K562 (cell line): ENCODE data around the gene TMEM121B. TPM values are rescaled to one million over a fixed set of nuclear protein-coding genes. Genes with fewer than 3 reads are reported as not detected.

Experiments used
- ATAC-seq: fragments of 200-7000 bp; cut with Tn5 transposase; 3 replicates; pipeline ENCODE4 v1.9.1; 2020; ENCODE audit warnings: moderate library complexity
- BruUV-seq: library from RNA; stranded (reverse); fragments of 400-500 nt; replicated peaks from 2 replicates; lab custom pipeline; 2021; lab: Mats Ljungman, UMichigan
- CTCF ChIA-PET: fragments of 300-600 bp; formaldehyde crosslinking; extraction: SDS; loops from one replicate; lab custom pipeline; 2021; ENCODE audit warnings: low intra/inter-chr PET ratio; lab: Yijun Ruan, JAX
- POLR2A ChIA-PET: fragments of 300-600, 350-650 bp; sonication (Branson Sonifier 250); formaldehyde crosslinking; extraction: SDS; loops from one replicate; lab custom pipeline; 2021; ENCODE audit warnings: antibody characterized with exemption, inconsistent platforms; lab: Yijun Ruan, JAX
- DNase-seq, 4 experiments: peaks; one replicate each; pipeline versions ENCODE4 v3.0.0 to v3.0.0-alpha.2; 2011 to 2018; ENCODE audit warnings: low spot score in 3 of 4, mixed read lengths in 3 of 4; ENCODE audit errors: extremely low read depth in 1 of 4
- FAIRE-seq: peaks from 2 replicates; lab custom pipeline; 2011; peaks lifted over from hg19 to GRCh38; lab: Jason Lieb, UNC
- H2AFZ ChIP-seq: 2 replicates; pipeline ENCODE4 v1.6.0; 2011; ENCODE audit warnings: low read depth, low read length, control low read depth, inconsistent platforms
- H3K27ac ChIP-seq: fragments of 200-600 bp; 3 replicates; pipeline ENCODE4 v1.8.0; 2011; ENCODE audit warnings: low read depth, mild to moderate bottlenecking, control low read depth, inconsistent platforms, low read length, moderate library complexity, mixed read lengths; ENCODE audit errors: extremely low read depth
- H3K27me3 ChIP-seq, 2 experiments: fragments of 300-600 bp in 1 of 2; 2 replicates in 1 of 2; 3 replicates in 1 of 2; pipeline versions ENCODE4 v1.6.0 to v1.8.0; 2011; ENCODE audit warnings: inconsistent platforms in 2 of 2, low read length in 2 of 2, mild to moderate bottlenecking in 1 of 2, mixed read lengths in 1 of 2, moderate library complexity in 1 of 2; ENCODE audit not compliant: control insufficient read depth in 2 of 2, insufficient read depth in 2 of 2
- H3K36me3 ChIP-seq: fragments of 300-600 bp; 3 replicates; pipeline ENCODE4 v1.8.0; 2011; ENCODE audit warnings: mild to moderate bottlenecking, low read length, inconsistent platforms; ENCODE audit not compliant: control insufficient read depth, insufficient read depth
- H3K4me1 ChIP-seq, 2 experiments: fragments of 200-600 bp in 1 of 2; replicated peaks in 1 of 2; 2 replicates in 1 of 2; 3 replicates in 1 of 2; pipeline versions ENCODE4 v1.5.1 to v1.8.0; 2011; ENCODE audit warnings: inconsistent platforms in 2 of 2, low read length in 2 of 2, mild to moderate bottlenecking in 1 of 2, mixed read lengths in 1 of 2, moderate library complexity in 1 of 2; ENCODE audit not compliant: control insufficient read depth in 2 of 2, insufficient read depth in 2 of 2
- H3K4me2 ChIP-seq: 2 replicates; pipeline ENCODE4 v1.6.1; 2011; ENCODE audit warnings: low read length, control low read depth, inconsistent platforms, mixed read lengths; ENCODE audit not compliant: insufficient read depth
- H3K4me3 ChIP-seq: fragments of 200-600 bp; sonication (generic), shearing (Covaris generic); 2 replicates; pipeline ENCODE4 v1.5.1; 2016; ENCODE audit warnings: control low read depth, inconsistent platforms
- H3K79me2 ChIP-seq: fragments of 200-600 bp; 3 replicates; pipeline ENCODE4 v1.8.0; 2011; ENCODE audit warnings: low read length, inconsistent platforms; ENCODE audit not compliant: control insufficient read depth, insufficient read depth
- H3K9ac ChIP-seq, 2 experiments: 2 replicates each; pipeline versions ENCODE4 v1.6.0 to v1.6.1; 2011; ENCODE audit warnings: low read depth in 2 of 2, low read length in 2 of 2, control low read depth in 1 of 2, inconsistent platforms in 1 of 2, mild to moderate bottlenecking in 1 of 2, mixed read lengths in 1 of 2; ENCODE audit not compliant: insufficient read depth in 1 of 2
- H3K9me1 ChIP-seq: one replicate; pipeline ENCODE4 v1.6.0; 2011; ENCODE audit warnings: inconsistent platforms, mild to moderate bottlenecking, low read length, moderate library complexity; ENCODE audit not compliant: control insufficient read depth, insufficient read depth
- H3K9me3 ChIP-seq: replicated peaks from 2 replicates; pipeline ENCODE4 v1.5.1; 2011; ENCODE audit warnings: low read depth, low read length, inconsistent platforms; ENCODE audit not compliant: control insufficient read depth, insufficient read depth
- H4K20me1 ChIP-seq: replicated peaks from 2 replicates; pipeline ENCODE4 v1.6.1; 2011; ENCODE audit warnings: low read length, inconsistent platforms, mixed read lengths; ENCODE audit not compliant: control insufficient read depth, insufficient read depth
- CREB3L1 ChIP-seq: fragments of 450-650 bp; IDR thresholded peaks from 2 replicates; pipeline ENCODE4 v1.6.1; 2014; ENCODE audit warnings: low read depth, mild to moderate bottlenecking, moderate library complexity, borderline replicate concordance
- KDM5B ChIP-seq: fragments of 200-600 bp; sonication (generic); IDR thresholded peaks from 2 replicates; pipeline ENCODE4 v1.6.1; 2012; ENCODE audit warnings: low read depth, mild to moderate bottlenecking, moderate library complexity, low read length, control low read depth, inconsistent platforms; ENCODE audit not compliant: insufficient replicate concordance
- RREB1 ChIP-seq: fragments of 250-450 bp; sonication (Bioruptor Pico); IDR thresholded peaks from 2 replicates; pipeline ENCODE4 v1.4.0; 2020
- TRIM24 ChIP-seq, 2 experiments: fragments of 450-650 bp; IDR thresholded peaks; 2 replicates each; pipeline ENCODE4 v1.6.1; 2016
- ZNF124 ChIP-seq: sonication (generic); formaldehyde crosslinking; IDR thresholded peaks from 2 replicates; pipeline ENCODE4 v1.8.1; 2022; ENCODE audit warnings: missing genetic modification reagents
- ZNF518B ChIP-seq: fragments of 250-450 bp; sonication (Bioruptor Pico); IDR thresholded peaks from 2 replicates; pipeline ENCODE4 v1.5.0; 2021; ENCODE audit warnings: mild to moderate bottlenecking, moderate library complexity
- WGBS: fragments of 100-300 bp; shearing (Covaris generic); methylation state at CpG from one replicate; pipeline ENCODE4 v1.1.6; 2016; ENCODE audit warnings: low coverage, mixed read lengths; ENCODE audit not compliant: insufficient coverage; ENCODE audit errors: missing lambda C conversion rate; 5-methylcytosine and 5-hydroxymethylcytosine counted together
- in situ Hi-C: fragments of 300-500 bp; cut with MboI; formaldehyde crosslinking; loops from 4 replicates; pipeline ENCODE4 v1.15.0; 2018; ENCODE audit warnings: inconsistent platforms, mixed read lengths
- intact Hi-C: fragments of 100-400 bp; cut with micrococcal nuclease; formaldehyde crosslinking; loops from 2 replicates; pipeline ENCODE4 v1.14.2; 2022
- polyA plus RNA-seq, 8 experiments: library from polyadenylated mRNA; depleted of rRNA in 4 of 8; stranded (reverse) in 5 of 8; unstranded in 3 of 8; fragments of >200 nt; fragmentation: Nextera tagmentation in 2 of 8; fragmentation: Illumina TruSeq in 1 of 8; extraction: Ambion mirVana in 2 of 8; extraction: Trizol in 1 of 8; gene quantifications; 2 replicates each; pipeline versions ENCODE4 v1.2.1 to v1.2.3, GENCODE V29; 2011 to 2014; ENCODE audit warnings: inconsistent platforms in 1 of 8, missing spikeins in 1 of 8
- total RNA-seq, 7 experiments: library from RNA; depleted of rRNA in 6 of 7; stranded (reverse); fragments of >200 nt in 6 of 7; fragmentation: Illumina TruSeq in 2 of 7; extraction: Trizol in 2 of 7; gene quantifications; 2 replicates each; pipeline versions ENCODE4 v1.2.1 to v1.2.3, GENCODE V29; 2011 to 2021; ENCODE audit warnings: low replicate concordance in 1 of 7

TMEM121B gene
- total and polyA plus RNA-seq, 9 of the 15 experiments (the other 6 are each of a cell fraction or from before 2014, with no cell fraction given), result 0.03 to 0.07 (median 0.03) TPM; not detected in 6

- ATAC-seq (no peak), FAIRE-seq (no peak), DNase-seq (no peak)
- H3K27ac ChIP-seq, result no peak overlapping the region
- H3K9me1 ChIP-seq, result no peaks in the 10 kb centered on the region
- H3K79me2 ChIP-seq, result no peaks in the 10 kb centered on the region
- H3K27me3 ChIP-seq, result no peaks in the 10 kb centered on the region
- intact Hi-C loops (no loop called here), in situ Hi-C loops (no loop called here)
- no peak overlapping the region for H2AFZ ChIP-seq
- no peak overlapping the region for H3K4me3 ChIP-seq
- POLR2A ChIA-PET, result interaction anchor here (1.1 kb wide), 1 partner anchor 12 kb away, joined by 4 read pairs; no protein-coding TSS in a partner anchor
- peaks cover 45% of the 10 kb centered on the region; the same call in 2 of the 3 replicates for H3K36me3 ChIP-seq
- no peaks in the 10 kb centered on the region; the same call in 1 of the 2 replicates for H4K20me1 ChIP-seq
- H3K4me1 ChIP-seq, result peaks cover 5 to 12% of the 10 kb centered on the region in 2 experiments; a peak in 3 of 5 replicates
- CTCF ChIA-PET, result no interaction called here
- no peak overlapping the region for H3K4me2 ChIP-seq
- no TSS peak for BruUV-seq
- H3K9me3 ChIP-seq, result no peaks in the 10 kb centered on the region
- H3K9ac ChIP-seq, result no peak overlapping the region
- whole genome bisulfite sequencing, result 77% methylated on average over 21 of the region's 22 CpGs
- TF ChIP-seq ZNF124 (CRISPR knock-in tag), result no peak
- TF ChIP-seq CREB3L1, result no peak
- TF ChIP-seq ZNF518B (CRISPR knock-in tag), result no peak
- no peak for TF ChIP-seq RREB1 (CRISPR knock-in tag)
- TF ChIP-seq TRIM24 (IDR thresholded peaks at IDR 0.05), result no peak
- no peak for TF ChIP-seq KDM5B
Measured at GRCh38 chr22:17105143-17106129, 15.7 kb downstream of the TMEM121B start.
